Hepatocyte (in vitro differentiated cells): ENCODE results near the gene IMMP2L.

Experiments used
- CTCF ChIP-seq: fragments of 200-600 bp; sonication (generic); IDR thresholded peaks from 2 replicates; pipeline ENCODE4 v1.5.1; 2016; ENCODE audit warnings: antibody characterized with exemption, mild to moderate bottlenecking; ENCODE audit not compliant: poor library complexity
- EZH2 ChIP-seq: fragments of 200-600 bp; sonication (generic); IDR thresholded peaks from 2 replicates; pipeline ENCODE4 v1.6.1; 2016; ENCODE audit warnings: antibody characterized with exemption, mild to moderate bottlenecking, borderline replicate concordance
- EZH2phosphoT487 ChIP-seq: fragments of 200-600 bp; sonication (generic); IDR thresholded peaks from one replicate; pipeline ENCODE4 v1.6.1; 2018; ENCODE audit warnings: antibody characterized with exemption, mild to moderate bottlenecking, low read depth, moderate library complexity; ENCODE audit not compliant: unreplicated experiment, severe bottlenecking

GRCh38 chr7:111096997-111097396 is 465.3 kb downstream of the IMMP2L start:
- TF ChIP-seq EZH2, result no peak
- no peak for TF ChIP-seq CTCF
- TF ChIP-seq EZH2phosphoT487, result no peak
